Omental fat pad (tissue), 4 donors: Measurements from ENCODE around the gene TBC1D10A. TPM values are rescaled to one million over a fixed set of nuclear protein-coding genes. Genes with fewer than 3 reads are reported as not detected.

ENCODE experiments used
- ATAC-seq: fragments of 150-250 bp; one replicate; pipeline ENCODE4 v1.9.1; 2016; ENCODE audit warnings: mild to moderate bottlenecking, moderate library complexity; ENCODE audit not compliant: low FRiP score
- DNase-seq: peaks from one replicate; pipeline ENCODE4 v3.0.0-alpha.2; 2019; ENCODE audit warnings: low spot score
- CTCF ChIP-seq, 3 donors: fragments of 450-650 bp; IDR thresholded peaks; one replicate each; pipeline ENCODE4 v1.5.1; 2016 to 2017; ENCODE audit warnings: antibody characterized with exemption in 3 of 3, mild to moderate bottlenecking in 3 of 3, moderate library complexity in 2 of 3
- total RNA-seq, 4 donors: library from RNA; depleted of rRNA; stranded (reverse); fragments of >200 nt; gene quantifications; one replicate each; pipeline ENCODE4 v1.1.0, GENCODE V29; 2016

TBC1D10A gene
- total RNA-seq, 4 donors from 2014 or later, result 17.5 to 42.1 (median 26.0) TPM

GRCh38 chr22:30335236-30335635 is 8.5 kb upstream of the TBC1D10A start:
- TF ChIP-seq CTCF (IDR thresholded peaks at IDR 0.05), result no peak

GRCh38 chr22:30334646-30335045 is 7.9 kb upstream of the TBC1D10A start:
- no peak for TF ChIP-seq CTCF (IDR thresholded peaks at IDR 0.05)
- DNase-seq (no peak), ATAC-seq (no peak)

More at GRCh38 chr22:30335236-30335635, 8.5 kb upstream of the TBC1D10A start:
- DNase-seq (no peak), ATAC-seq (no peak)

- DNase-seq (no peak), ATAC-seq (no peak)
- TF ChIP-seq CTCF (IDR thresholded peaks at IDR 0.05), result no peak
Observed at GRCh38 chr22:30333707-30334087, 7.0 kb upstream of the TBC1D10A start.

- TF ChIP-seq CTCF (IDR thresholded peaks at IDR 0.05), result no peak
- DNase-seq (no peak), ATAC-seq (no peak)
Observed at GRCh38 chr22:30332994-30333706, 6.4 kb upstream of the TBC1D10A start.

GRCh38 chr22:30332551-30332950 is 5.8 kb upstream of the TBC1D10A start:
- TF ChIP-seq CTCF (IDR thresholded peaks at IDR 0.05), result no peak
- no peak for ATAC-seq
- DNase-seq, result no peak

- ATAC-seq (no peak), DNase-seq (no peak)
- TF ChIP-seq CTCF (IDR thresholded peaks at IDR 0.05), result no peak
Observed at GRCh38 chr22:30328466-30329049, 1.8 kb upstream of the TBC1D10A start.

GRCh38 chr22:30327864-30328345 is 1.2 kb upstream of the TBC1D10A start:
- DNase-seq, result no peak
- ATAC-seq, result no peak

More at GRCh38 chr22:30327864-30328345, 1.2 kb upstream of the TBC1D10A start:
- no peak for TF ChIP-seq CTCF (IDR thresholded peaks at IDR 0.05)
